ENCODE data around the gene L3MBTL4.

Gene L3MBTL4

DNA sequence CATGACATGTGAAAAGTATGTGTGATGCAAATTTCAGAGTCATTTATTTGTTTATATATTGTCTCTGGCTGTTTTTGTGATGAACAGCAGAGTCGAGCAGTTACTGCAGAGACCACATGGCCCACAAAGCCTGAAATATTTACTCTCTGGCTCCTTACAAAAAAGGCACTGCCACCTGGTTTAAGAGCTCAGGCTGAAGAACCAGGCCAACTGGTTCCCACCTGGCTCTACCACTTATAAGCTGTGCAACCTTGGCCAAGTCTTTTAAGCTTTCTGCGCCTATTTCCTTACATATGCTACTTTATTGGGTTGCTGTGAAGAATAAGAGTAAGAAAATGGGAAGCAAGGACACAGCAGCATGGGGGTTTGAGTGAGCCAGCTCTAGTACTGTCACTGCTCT lies 207.6 kb downstream of the L3MBTL4 start:
- Histone ChIP-seq H2AFZ (ENCODE audit: low read depth) (no peak overlapping the region), H4K20me1 (ENCODE audit: insufficient read depth) (no peaks in the 10 kb centered on the region), H3K4me1 (ENCODE audit: low read depth, poor library complexity, severe bottlenecking) (no peaks in the 10 kb centered on the region), H3K4me3 (IDR thresholded peaks at IDR 0.05; ENCODE audit: insufficient read depth, low read depth, low read length) (no peak overlapping the region), H3K27ac (no peak overlapping the region), H3K4me2 (no peak overlapping the region), H3K9ac (no peak overlapping the region), H3K36me3 (ENCODE audit: insufficient read depth) (no peaks in the 10 kb centered on the region), H3K79me2 (ENCODE audit: insufficient read depth, low read depth) (no peaks in the 10 kb centered on the region), H3K27me3 (ENCODE audit: insufficient read depth, low read depth) (no peaks in the 10 kb centered on the region)
- TF ChIP-seq, protein P1, sequence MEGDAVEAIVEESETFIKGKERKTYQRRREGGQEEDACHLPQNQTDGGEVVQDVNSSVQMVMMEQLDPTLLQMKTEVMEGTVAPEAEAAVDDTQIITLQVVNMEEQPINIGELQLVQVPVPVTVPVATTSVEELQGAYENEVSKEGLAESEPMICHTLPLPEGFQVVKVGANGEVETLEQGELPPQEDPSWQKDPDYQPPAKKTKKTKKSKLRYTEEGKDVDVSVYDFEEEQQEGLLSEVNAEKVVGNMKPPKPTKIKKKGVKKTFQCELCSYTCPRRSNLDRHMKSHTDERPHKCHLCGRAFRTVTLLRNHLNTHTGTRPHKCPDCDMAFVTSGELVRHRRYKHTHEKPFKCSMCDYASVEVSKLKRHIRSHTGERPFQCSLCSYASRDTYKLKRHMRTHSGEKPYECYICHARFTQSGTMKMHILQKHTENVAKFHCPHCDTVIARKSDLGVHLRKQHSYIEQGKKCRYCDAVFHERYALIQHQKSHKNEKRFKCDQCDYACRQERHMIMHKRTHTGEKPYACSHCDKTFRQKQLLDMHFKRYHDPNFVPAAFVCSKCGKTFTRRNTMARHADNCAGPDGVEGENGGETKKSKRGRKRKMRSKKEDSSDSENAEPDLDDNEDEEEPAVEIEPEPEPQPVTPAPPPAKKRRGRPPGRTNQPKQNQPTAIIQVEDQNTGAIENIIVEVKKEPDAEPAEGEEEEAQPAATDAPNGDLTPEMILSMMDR (conservative IDR thresholded peaks at IDR 0.05; ENCODE audit: low read depth, low read length): no peak

DNA sequence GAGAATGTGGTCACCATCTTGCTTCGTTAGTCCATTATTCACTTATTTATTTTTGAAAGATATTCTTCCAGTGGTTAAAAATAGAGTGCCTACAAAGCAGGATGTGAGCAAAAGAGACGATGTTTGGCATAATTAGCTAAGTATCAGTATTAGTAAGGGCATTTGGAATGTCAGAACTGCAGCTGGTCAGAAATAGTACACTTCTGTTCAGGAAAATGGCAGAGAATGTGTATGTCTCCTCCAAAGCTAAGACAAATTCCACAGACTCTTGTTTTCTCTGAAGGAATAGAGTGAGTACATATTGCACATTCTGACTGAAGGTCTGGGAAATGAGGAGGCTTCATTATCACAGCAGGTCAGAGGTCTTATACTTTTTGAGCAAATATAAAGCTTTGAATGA lies 209.0 kb downstream of the L3MBTL4 start:
- Histone ChIP-seq H3K79me2 (ENCODE audit: insufficient read depth, low read depth) (no peaks in the 10 kb centered on the region), H3K36me3 (ENCODE audit: insufficient read depth) (no peaks in the 10 kb centered on the region), H3K27ac (no peak overlapping the region), H3K4me3 (IDR thresholded peaks at IDR 0.05; ENCODE audit: insufficient read depth, low read depth, low read length) (no peak overlapping the region), H3K4me2 (no peak overlapping the region), H4K20me1 (ENCODE audit: insufficient read depth) (no peaks in the 10 kb centered on the region), H3K4me1 (ENCODE audit: low read depth, poor library complexity, severe bottlenecking) (no peaks in the 10 kb centered on the region), H3K9ac (no peak overlapping the region), H3K27me3 (ENCODE audit: insufficient read depth, low read depth) (no peaks in the 10 kb centered on the region), H2AFZ (ENCODE audit: low read depth) (no peak overlapping the region)
- TF ChIP-seq, protein P1 (conservative IDR thresholded peaks at IDR 0.05; ENCODE audit: low read depth, low read length): no peak

DNA sequence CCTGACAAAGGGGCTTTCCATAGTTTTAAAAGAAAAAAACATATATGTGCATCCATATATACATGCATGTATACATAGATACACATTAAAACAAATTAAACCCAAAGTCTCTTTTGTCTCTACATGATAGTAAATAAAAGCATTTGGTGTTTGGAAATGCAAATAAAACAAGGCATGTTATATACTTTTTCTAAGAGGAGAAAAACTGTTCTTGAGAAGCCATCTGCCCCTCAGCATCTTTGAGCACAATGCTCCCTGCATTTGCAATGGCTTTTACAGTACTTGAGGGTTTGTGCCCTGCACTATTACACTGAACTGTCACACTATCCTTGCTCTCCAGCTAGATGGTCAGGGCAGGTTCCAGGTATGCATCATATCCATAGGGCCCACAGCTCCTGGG lies 210.2 kb downstream of the L3MBTL4 start:
- H3K4me1 ChIP-seq (ENCODE audit: low read depth, poor library complexity, severe bottlenecking): no peaks in the 10 kb centered on the region
- H3K27me3 ChIP-seq (ENCODE audit: insufficient read depth, low read depth): no peaks in the 10 kb centered on the region
- H3K27ac ChIP-seq: no peak overlapping the region
- no peak overlapping the region for H3K4me3 ChIP-seq (IDR thresholded peaks at IDR 0.05; ENCODE audit: insufficient read depth, low read depth, low read length)
- no peak overlapping the region for H2AFZ ChIP-seq (ENCODE audit: low read depth)
- H4K20me1 ChIP-seq (ENCODE audit: insufficient read depth): no peaks in the 10 kb centered on the region
- H3K36me3 ChIP-seq (ENCODE audit: insufficient read depth): no peaks in the 10 kb centered on the region
- no peak overlapping the region for H3K9ac ChIP-seq
- TF ChIP-seq, protein P1 (conservative IDR thresholded peaks at IDR 0.05; ENCODE audit: low read depth, low read length): no peak
- H3K4me2 ChIP-seq: no peak overlapping the region
- no peaks in the 10 kb centered on the region for H3K79me2 ChIP-seq (ENCODE audit: insufficient read depth, low read depth)

DNA sequence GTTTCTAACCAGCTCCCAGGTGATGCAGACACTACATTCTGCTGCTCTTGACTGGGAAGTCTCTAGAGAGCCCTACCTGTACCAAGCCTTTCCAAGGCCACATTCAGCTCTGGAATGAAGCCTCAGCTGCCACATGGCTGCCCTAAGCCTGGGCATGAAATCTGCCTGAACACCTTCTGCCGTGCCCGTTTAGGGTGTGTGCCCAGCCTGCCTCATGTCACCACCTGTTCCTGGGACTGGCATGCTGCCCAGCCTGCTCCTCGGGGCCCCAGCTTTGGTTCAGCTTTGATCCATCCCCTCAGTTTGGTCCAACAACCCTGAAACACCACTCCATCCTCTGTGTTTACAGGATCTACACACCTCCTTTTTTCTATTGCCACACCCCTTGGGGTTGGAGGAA lies 210.9 kb downstream of the L3MBTL4 start:
- Histone ChIP-seq H3K4me1 (ENCODE audit: low read depth, poor library complexity, severe bottlenecking) (no peaks in the 10 kb centered on the region), H3K79me2 (ENCODE audit: insufficient read depth, low read depth) (no peaks in the 10 kb centered on the region), H3K4me3 (IDR thresholded peaks at IDR 0.05; ENCODE audit: insufficient read depth, low read depth, low read length) (no peak overlapping the region), H4K20me1 (ENCODE audit: insufficient read depth) (no peaks in the 10 kb centered on the region), H3K27me3 (ENCODE audit: insufficient read depth, low read depth) (no peaks in the 10 kb centered on the region), H2AFZ (ENCODE audit: low read depth) (no peak overlapping the region), H3K4me2 (no peak overlapping the region), H3K9ac (no peak overlapping the region), H3K36me3 (ENCODE audit: insufficient read depth) (no peaks in the 10 kb centered on the region), H3K27ac (no peak overlapping the region)
- TF ChIP-seq, protein P1 (conservative IDR thresholded peaks at IDR 0.05; ENCODE audit: low read depth, low read length): no peak
